Right cardiac atrium (tissue), 5 donors: ENCODE measurements around the gene DPY19L3. TPM values are rescaled to one million over a fixed set of nuclear protein-coding genes. Genes with fewer than 3 reads are reported as not detected.
A peak's percentile ranks its signal among the peaks of the same experiment; 100 is the strongest.

ENCODE experiments used
- ATAC-seq, 2 donors: fragments of 200-7000 bp; cut with Tn5 transposase; one replicate each; pipeline versions ENCODE4 v1.8.0 to v1.9.1; 2020; ENCODE audit warnings: moderate library complexity in 2 of 2, mild to moderate bottlenecking in 1 of 2
- DNase-seq, 3 donors: peaks; one replicate each; pipeline ENCODE4 v3.0.0-alpha.2; 2020
- H3K27ac ChIP-seq: one replicate; pipeline ENCODE4 v1.5.1; 2013; ENCODE audit warnings: mild to moderate bottlenecking, low read length, control low read depth, moderate library complexity
- H3K27me3 ChIP-seq: one replicate; pipeline ENCODE4 v1.6.1; 2013; ENCODE audit not compliant: control insufficient read depth, insufficient read depth
- H3K4me1 ChIP-seq: one replicate; pipeline ENCODE4 v1.6.1; 2013; ENCODE audit warnings: low read length; ENCODE audit not compliant: control insufficient read depth, insufficient read depth
- H3K4me3 ChIP-seq: one replicate; pipeline ENCODE4 v1.5.1; 2013; ENCODE audit warnings: low read length, control low read depth
- H3K9me3 ChIP-seq: one replicate; pipeline ENCODE4 v1.6.1; 2013; ENCODE audit warnings: low read length; ENCODE audit not compliant: control insufficient read depth
- WGBS: extraction: QIAGEN DNeasy Blood & Tissue Kit; methylation state at CpG from one replicate; pipeline ENCODE4 v1.1.7; 2013; 5-methylcytosine and 5-hydroxymethylcytosine counted together
- intact Hi-C, 4 donors: fragments of 100-400 bp; cut with DNase I; formaldehyde crosslinking; loops; one replicate each; pipeline versions ENCODE4 v1.11.0 to v1.14.0; 2022 to 2023
- polyA plus RNA-seq: library from polyadenylated mRNA; stranded (reverse); fragments of 200-250 nt; gene quantifications from one replicate; pipeline ENCODE4 v1.2.3, GENCODE V29; 2013
- total RNA-seq, 4 donors: library from RNA; stranded (reverse); fragmentation: NEBNext Ultra II Directional; extraction: Animal tissue kit (Norgen Biotek cat#: 25700); gene quantifications; one replicate each; pipeline ENCODE4 v1.2.1, GENCODE V29; 2021
- donor health status: healthy with polysubstance abuse.
- donor health status: DM: no; HTN: yes; CAD: no.
- donor health status: DM: no; HTN: no; CAD: no.
- donor health status: DM: no; HTN: yes; CAD: no; lungs with severe emphysema.
- donor health status: DM: yes; HTN: yes; CAD: no.

The DPY19L3 gene
- total and polyA plus RNA-seq, 5 donors = 3.2 to 13.3 (median 9.9) TPM

- H3K4me1 ChIP-seq = no peaks in the 10 kb centered on the region
- 94% methylated on average over 8 of the region's 8 CpGs for WGBS
- H3K27ac ChIP-seq = no peak overlapping the region
- H3K9me3 ChIP-seq = no peaks in the 10 kb centered on the region
- intact Hi-C loops = no loop called here
- ATAC-seq (no peak), DNase-seq (no peak)
- H3K27me3 ChIP-seq = no peaks in the 10 kb centered on the region
- H3K4me3 ChIP-seq = no peak overlapping the region
These were observed 42.5 kb downstream of the DPY19L3 start for GRCh38 chr19:32448026-32448425.

- Histone ChIP-seq H3K4me3 (no peak overlapping the region), H3K9me3 (no peaks in the 10 kb centered on the region), H3K27me3 (no peaks in the 10 kb centered on the region), H3K27ac (no peak overlapping the region), H3K4me1 (no peaks in the 10 kb centered on the region)
- WGBS = 96% methylated on average over 4 of the region's 4 CpGs
- intact Hi-C loops = no loop called here
- ATAC-seq (no peak), DNase-seq (no peak)
These were observed 44.6 kb downstream of the DPY19L3 start for GRCh38 chr19:32450217-32450616.

GRCh38 chr19:32453736-32454135, 48.2 kb downstream of the DPY19L3 start:
- H3K4me1 ChIP-seq = no peaks in the 10 kb centered on the region
- H3K9me3 ChIP-seq = no peaks in the 10 kb centered on the region
- no peak for ATAC-seq
- no peaks in the 10 kb centered on the region for H3K27me3 ChIP-seq
- no peak for DNase-seq
- no peak overlapping the region for H3K4me3 ChIP-seq
- no peak overlapping the region for H3K27ac ChIP-seq
- WGBS = 88% methylated on average over 2 of the region's 2 CpGs
- intact Hi-C loops = no loop called here

- H3K27me3 ChIP-seq = no peaks in the 10 kb centered on the region
- intact Hi-C loops = no loop called here
- H3K4me3 ChIP-seq = no peak overlapping the region
- no peak for DNase-seq
- no peaks in the 10 kb centered on the region for H3K4me1 ChIP-seq
- 96% methylated on average over 4 of the region's 4 CpGs for WGBS
- no peaks in the 10 kb centered on the region for H3K9me3 ChIP-seq
- H3K27ac ChIP-seq = no peak overlapping the region
- no peak for ATAC-seq
These were observed 50.8 kb downstream of the DPY19L3 start for GRCh38 chr19:32456406-32456805.

GRCh38 chr19:32457571-32458158, 52.1 kb downstream of the DPY19L3 start:
- Histone ChIP-seq H3K9me3 (no peaks in the 10 kb centered on the region), H3K4me1 (no peaks in the 10 kb centered on the region), H3K4me3 (no peak overlapping the region), H3K27ac (no peak overlapping the region), H3K27me3 (no peaks in the 10 kb centered on the region)
- 74% methylated on average over 5 of the region's 5 CpGs for WGBS
- intact Hi-C loops = no loop called here
- no peak for ATAC-seq
- DNase-seq = no peak

- no peaks in the 10 kb centered on the region for H3K4me1 ChIP-seq
- H3K9me3 ChIP-seq = no peaks in the 10 kb centered on the region
- DNase-seq (no peak), ATAC-seq (peak; percentile 41 to 48)
- no peaks in the 10 kb centered on the region for H3K27me3 ChIP-seq
- intact Hi-C loops = no loop called here
- H3K27ac ChIP-seq = no peak overlapping the region
- WGBS = 47% methylated on average over 4 of the region's 4 CpGs
- peak overlapping the region; percentile 10 for H3K4me3 ChIP-seq
These were observed 53.0 kb downstream of the DPY19L3 start for GRCh38 chr19:32458500-32459123.

- ATAC-seq (no peak), DNase-seq (no peak)
- 63% methylated on average over 3 of the region's 3 CpGs for WGBS
- H3K4me3 ChIP-seq = no peak overlapping the region
- peak overlapping the region; percentile 45 for H3K27ac ChIP-seq
- no peaks in the 10 kb centered on the region for H3K9me3 ChIP-seq
- H3K27me3 ChIP-seq = no peaks in the 10 kb centered on the region
- H3K4me1 ChIP-seq = no peaks in the 10 kb centered on the region
- intact Hi-C loops = no loop called here
These were observed 53.8 kb downstream of the DPY19L3 start for GRCh38 chr19:32459204-32459865.

- ATAC-seq (no peak), DNase-seq (no peak)
- no peak overlapping the region for H3K27ac ChIP-seq
- WGBS = 81% methylated on average over 3 of the region's 3 CpGs
- intact Hi-C loops = no loop called here
- H3K4me1 ChIP-seq = no peaks in the 10 kb centered on the region
- H3K27me3 ChIP-seq = no peaks in the 10 kb centered on the region
- no peaks in the 10 kb centered on the region for H3K9me3 ChIP-seq
- H3K4me3 ChIP-seq = no peak overlapping the region
These were observed 54.9 kb downstream of the DPY19L3 start for GRCh38 chr19:32460476-32460875.

- Histone ChIP-seq H3K4me1 (no peaks in the 10 kb centered on the region), H3K27me3 (no peaks in the 10 kb centered on the region), H3K27ac (no peak overlapping the region), H3K4me3 (no peak overlapping the region), H3K9me3 (no peaks in the 10 kb centered on the region)
- intact Hi-C loops = no loop called here
- WGBS = 80% methylated on average over 2 of the region's 2 CpGs
- no peak for ATAC-seq
- DNase-seq = no peak
These were observed 58.7 kb downstream of the DPY19L3 start for GRCh38 chr19:32464279-32464678.

GRCh38 chr19:32465176-32465575, 59.6 kb downstream of the DPY19L3 start:
- H3K9me3 ChIP-seq = no peaks in the 10 kb centered on the region
- DNase-seq (no peak), ATAC-seq (no peak)
- 94% methylated on average over 2 of the region's 2 CpGs for WGBS
- no peaks in the 10 kb centered on the region for H3K27me3 ChIP-seq
- H3K4me3 ChIP-seq = no peak overlapping the region
- no peak overlapping the region for H3K27ac ChIP-seq
- no peaks in the 10 kb centered on the region for H3K4me1 ChIP-seq
- intact Hi-C loops = no loop called here

GRCh38 chr19:32469795-32470194, 64.2 kb downstream of the DPY19L3 start:
- WGBS = 93% methylated on average over 5 of the region's 5 CpGs
- Histone ChIP-seq H3K4me3 (no peak overlapping the region), H3K9me3 (no peaks in the 10 kb centered on the region), H3K27me3 (no peaks in the 10 kb centered on the region), H3K27ac (no peak overlapping the region), H3K4me1 (no peaks in the 10 kb centered on the region)
- intact Hi-C loops = no loop called here
- no peak for DNase-seq
- no peak for ATAC-seq
